Stomach (tissue), 4 donors: ENCODE data around the gene TMEM169.

Experiments
- EP300 ChIP-seq: sonication (generic); formaldehyde crosslinking; IDR thresholded peaks from one replicate; pipeline ENCODE4 v1.6.1; 2017; ENCODE audit warnings: antibody characterized with exemption
- POLR2A ChIP-seq, 4 donors: fragments of 450-650 bp; IDR thresholded peaks; one replicate each; pipeline ENCODE4 v1.6.1; 2016; ENCODE audit warnings: antibody characterized with exemption in 4 of 4, control low read depth in 2 of 4, mild to moderate bottlenecking in 1 of 4, moderate library complexity in 1 of 4
- POLR2AphosphoS5 ChIP-seq, 3 donors: sonication (generic); formaldehyde crosslinking; IDR thresholded peaks; one replicate each; pipeline ENCODE4 v1.6.1; 2016; ENCODE audit warnings: antibody characterized with exemption in 3 of 3
- TF ChIP-seq, protein P1 (sequence below), 7 experiments: fragments of 450-650 bp in 4 of 7; fragments of 200-600 bp in 3 of 7; sonication (generic) in 3 of 7; IDR thresholded peaks; one replicate each; pipeline ENCODE4 v1.5.1; 2016 to 2019; ENCODE audit warnings: antibody characterized with exemption in 7 of 7, control low read depth in 2 of 7, mild to moderate bottlenecking in 1 of 7

DNA sequence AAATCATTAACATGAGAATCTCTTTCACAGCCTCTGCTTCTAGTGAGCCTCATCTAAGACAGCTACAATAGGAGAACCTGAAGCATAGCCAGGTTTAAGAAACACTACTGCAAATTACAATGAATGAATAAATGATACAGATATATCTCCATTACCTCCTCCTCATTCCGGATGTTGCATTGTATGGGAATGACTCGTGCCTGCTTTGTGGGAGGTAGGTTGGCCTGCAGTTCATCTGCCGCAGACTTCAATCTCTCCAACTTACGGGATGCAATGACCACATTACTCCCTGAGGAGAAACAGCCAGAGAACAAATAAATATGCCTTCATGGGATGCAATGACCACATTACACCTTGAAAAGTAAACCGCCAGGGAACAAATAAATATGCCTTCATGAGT lies 15.5 kb upstream of the TMEM169 start:
- TF ChIP-seq, protein P1, sequence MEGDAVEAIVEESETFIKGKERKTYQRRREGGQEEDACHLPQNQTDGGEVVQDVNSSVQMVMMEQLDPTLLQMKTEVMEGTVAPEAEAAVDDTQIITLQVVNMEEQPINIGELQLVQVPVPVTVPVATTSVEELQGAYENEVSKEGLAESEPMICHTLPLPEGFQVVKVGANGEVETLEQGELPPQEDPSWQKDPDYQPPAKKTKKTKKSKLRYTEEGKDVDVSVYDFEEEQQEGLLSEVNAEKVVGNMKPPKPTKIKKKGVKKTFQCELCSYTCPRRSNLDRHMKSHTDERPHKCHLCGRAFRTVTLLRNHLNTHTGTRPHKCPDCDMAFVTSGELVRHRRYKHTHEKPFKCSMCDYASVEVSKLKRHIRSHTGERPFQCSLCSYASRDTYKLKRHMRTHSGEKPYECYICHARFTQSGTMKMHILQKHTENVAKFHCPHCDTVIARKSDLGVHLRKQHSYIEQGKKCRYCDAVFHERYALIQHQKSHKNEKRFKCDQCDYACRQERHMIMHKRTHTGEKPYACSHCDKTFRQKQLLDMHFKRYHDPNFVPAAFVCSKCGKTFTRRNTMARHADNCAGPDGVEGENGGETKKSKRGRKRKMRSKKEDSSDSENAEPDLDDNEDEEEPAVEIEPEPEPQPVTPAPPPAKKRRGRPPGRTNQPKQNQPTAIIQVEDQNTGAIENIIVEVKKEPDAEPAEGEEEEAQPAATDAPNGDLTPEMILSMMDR (IDR thresholded peaks at IDR 0.05): no peak
- TF ChIP-seq EP300 (no peak), POLR2A (IDR thresholded peaks at IDR 0.05) (no peak), POLR2AphosphoS5 (IDR thresholded peaks at IDR 0.05) (no peak)
